Measurements from ENCODE around the gene DPYSL4. TPM values are rescaled to one million over a fixed set of nuclear protein-coding genes. Genes with fewer than 3 reads are reported as not detected.

DPYSL4 gene
- total and polyA plus RNA-seq, 2 of the 4 experiments (the other 2 are of a cell fraction), result 8.1 to 30.5 TPM

DNA sequence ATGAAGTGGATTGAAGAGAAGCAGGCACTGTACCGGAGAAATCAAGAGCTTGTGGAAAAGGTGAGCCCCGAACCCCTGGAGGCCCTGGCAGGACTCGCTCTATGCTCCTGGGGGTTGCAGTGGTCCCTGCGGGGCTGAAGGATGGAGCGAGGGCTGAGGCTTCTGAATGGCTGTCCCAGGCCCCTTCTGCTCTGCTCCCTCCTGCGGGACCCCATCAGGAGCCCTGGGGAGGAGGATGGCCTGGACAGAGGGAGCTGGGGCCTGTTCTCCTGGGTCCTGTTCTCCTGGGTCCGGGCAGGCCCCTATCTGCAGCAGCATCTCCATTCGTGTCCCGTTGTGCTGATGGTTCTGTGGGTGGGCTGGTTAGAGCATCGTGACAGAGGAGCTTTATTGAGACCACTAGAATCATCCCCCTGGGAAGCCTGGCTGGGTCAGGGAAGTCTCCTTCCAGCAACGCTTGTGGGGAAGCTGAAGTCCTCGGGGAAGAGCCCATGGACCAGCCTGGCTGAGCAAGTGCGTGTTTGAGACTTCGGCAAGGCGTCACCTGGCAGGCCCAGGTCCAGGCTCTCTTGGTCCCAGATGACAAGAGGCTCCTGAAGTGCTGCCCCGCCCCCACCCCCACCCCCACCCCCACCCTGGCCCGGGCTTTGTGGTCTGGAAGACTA lies 41.1 kb upstream of the DPYSL4 start:
- intact Hi-C loops (cut with micrococcal nuclease) (no loop called here), dilution Hi-C loops (cut with HindIII; ENCODE audit: low sequenced_read_pairs, unreplicated experiment) (no loop called here), in situ Hi-C loops (cut with MboI; ENCODE audit: low sequenced_read_pairs) (no loop called here)
- no peaks in the 10 kb centered on the region for H3K9me3 ChIP-seq (ENCODE audit: control insufficient read depth, insufficient read depth, low read length)
- ATAC-seq (ENCODE audit: low read depth) (no peak), DNase-seq (no peak)
- H2BK15ac ChIP-seq (ENCODE audit: low read depth, low read length), result no peak overlapping the region
- no peak overlapping the region for H3K27ac ChIP-seq (ENCODE audit: insufficient read depth, low read length)
- 76% methylated on average over 5 of the region's 17 CpGs; no CpG with 5 or more reads in 1 of the 2 experiments for WGBS, 2 experiments (ENCODE audit: extremely low coverage in 2 of 2, insufficient read length in 1 of 2)
- no peak overlapping the region for H3K4me3 ChIP-seq (ENCODE audit: insufficient read depth, low read depth, low read length)
- H3K9me1 ChIP-seq (ENCODE audit: insufficient read depth, low read length), result no peaks in the 10 kb centered on the region
- BruUV-seq (replicated peaks), result no TSS peak
- H3K36me3 ChIP-seq (ENCODE audit: control insufficient read depth, insufficient read depth, low read length), result no peaks in the 10 kb centered on the region
- POLR2A ChIA-PET (ENCODE audit: unreplicated experiment), result no interaction called here
- H4K91ac ChIP-seq (ENCODE audit: insufficient read depth, low read depth, low read length), result no peak overlapping the region
- H4K5ac ChIP-seq (ENCODE audit: low read depth, low read length), result no peak overlapping the region
- H2BK5ac ChIP-seq (ENCODE audit: low read depth, low read length, poor library complexity, severe bottlenecking), result no peak overlapping the region
- H2AFZ ChIP-seq (replicated peaks; ENCODE audit: low read length, poor library complexity), result no peak overlapping the region
- no peak overlapping the region for H3K14ac ChIP-seq (replicated peaks; ENCODE audit: low read depth, low read length)
- H3K4me2 ChIP-seq (ENCODE audit: low read depth, low read length), result no peak overlapping the region
- H3K4me1 ChIP-seq (ENCODE audit: control insufficient read depth, insufficient read depth, low read length), result no peaks in the 10 kb centered on the region
- H2BK20ac ChIP-seq (ENCODE audit: low read depth, low read length), result no peak overlapping the region
- H2BK120ac ChIP-seq (ENCODE audit: low read depth, low read length), result no peak overlapping the region
- no peaks in the 10 kb centered on the region for H3K79me1 ChIP-seq (ENCODE audit: low read depth in 1 of 2, low read length in 2 of 2)
- no peak overlapping the region for H2AK9ac ChIP-seq (replicated peaks; ENCODE audit: low read depth, low read length, poor library complexity)
- TF ChIP-seq MXI1 (IDR thresholded peaks at IDR 0.05; ENCODE audit: borderline replicate concordance, low read depth, low read length) (no peak), RAD21 (IDR thresholded peaks at IDR 0.05; ENCODE audit: low read length) (no peak), BHLHE40 (IDR thresholded peaks at IDR 0.05; ENCODE audit: low read depth, low read length) (no peak), CHD1 (IDR thresholded peaks at IDR 0.05; ENCODE audit: low read depth, low read length) (no peak), RFX5 (IDR thresholded peaks at IDR 0.05; ENCODE audit: low read depth, low read length) (no peak), MAZ (IDR thresholded peaks at IDR 0.05; ENCODE audit: borderline replicate concordance, low read depth, low read length) (no peak), FOS (IDR thresholded peaks at IDR 0.05; ENCODE audit: low read depth, low read length) (no peak), MAFK (IDR thresholded peaks at IDR 0.05; ENCODE audit: low read depth, low read length) (no peak)
- TF ChIP-seq, protein P1, sequence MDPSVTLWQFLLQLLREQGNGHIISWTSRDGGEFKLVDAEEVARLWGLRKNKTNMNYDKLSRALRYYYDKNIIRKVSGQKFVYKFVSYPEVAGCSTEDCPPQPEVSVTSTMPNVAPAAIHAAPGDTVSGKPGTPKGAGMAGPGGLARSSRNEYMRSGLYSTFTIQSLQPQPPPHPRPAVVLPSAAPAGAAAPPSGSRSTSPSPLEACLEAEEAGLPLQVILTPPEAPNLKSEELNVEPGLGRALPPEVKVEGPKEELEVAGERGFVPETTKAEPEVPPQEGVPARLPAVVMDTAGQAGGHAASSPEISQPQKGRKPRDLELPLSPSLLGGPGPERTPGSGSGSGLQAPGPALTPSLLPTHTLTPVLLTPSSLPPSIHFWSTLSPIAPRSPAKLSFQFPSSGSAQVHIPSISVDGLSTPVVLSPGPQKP (IDR thresholded peaks at IDR 0.05; ENCODE audit: borderline replicate concordance, low read depth, low read length), result no peak
- TF ChIP-seq, protein P2, sequence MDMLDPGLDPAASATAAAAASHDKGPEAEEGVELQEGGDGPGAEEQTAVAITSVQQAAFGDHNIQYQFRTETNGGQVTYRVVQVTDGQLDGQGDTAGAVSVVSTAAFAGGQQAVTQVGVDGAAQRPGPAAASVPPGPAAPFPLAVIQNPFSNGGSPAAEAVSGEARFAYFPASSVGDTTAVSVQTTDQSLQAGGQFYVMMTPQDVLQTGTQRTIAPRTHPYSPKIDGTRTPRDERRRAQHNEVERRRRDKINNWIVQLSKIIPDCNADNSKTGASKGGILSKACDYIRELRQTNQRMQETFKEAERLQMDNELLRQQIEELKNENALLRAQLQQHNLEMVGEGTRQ (IDR thresholded peaks at IDR 0.05; ENCODE audit: low read depth, low read length), result no peak
- no peak overlapping the region for H3K56ac ChIP-seq (ENCODE audit: extremely low read depth, insufficient read depth, low read length)
- no peak overlapping the region for H3K23ac ChIP-seq (ENCODE audit: low read depth, low read length)
- CTCF ChIA-PET, result no interaction called here
- H3K27me3 ChIP-seq (ENCODE audit: control insufficient read depth, insufficient read depth, low read length), result peaks cover 6% of the 10 kb centered on the region; the same call in 1 of the 2 replicates
- no peaks in the 10 kb centered on the region; the same call in 1 of the 2 replicates for H4K20me1 ChIP-seq (ENCODE audit: insufficient read depth, low read length)
- no peak overlapping the region for H3K4ac ChIP-seq (ENCODE audit: low read depth, low read length)
- no peak overlapping the region for H2AK5ac ChIP-seq (ENCODE audit: low read depth, low read length)
- no peak overlapping the region for H4K8ac ChIP-seq (ENCODE audit: low read depth in 2 of 2, low read length in 2 of 2)
- no peak overlapping the region for H3K9ac ChIP-seq (ENCODE audit: low read depth, low read length)
- no peak overlapping the region for H3K18ac ChIP-seq (ENCODE audit: low read depth, low read length)

Measured in IMR-90 (cell line).